ENCODE measurements around the gene R3HDML. TPM values are rescaled to one million over a fixed set of nuclear protein-coding genes. Genes with fewer than 3 reads are reported as not detected.

R3HDML gene
- total RNA-seq, 2 experiments from 2014 or later = not detected

- Histone ChIP-seq H3K27ac (ENCODE audit: low read depth in 1 of 2, low read length in 2 of 2) (no peak overlapping the region), H3K36me3 (ENCODE audit: insufficient read depth, low read length) (no peaks in the 10 kb centered on the region), H3K4me1 (ENCODE audit: insufficient read depth, low read length) (no peaks in the 10 kb centered on the region), H3K27me3 (ENCODE audit: control insufficient read depth in 1 of 2, insufficient read depth in 2 of 2, low read length in 2 of 2) (no peaks in the 10 kb centered on the region), H3K4me3 (ENCODE audit: low read length) (no peak overlapping the region), H3K9me3 (ENCODE audit: control insufficient read depth in 1 of 2, insufficient read depth in 1 of 2, low read length in 2 of 2) (no peaks in the 10 kb centered on the region)
- POLR2A ChIA-PET = interaction anchor here (0.7 kb wide), 1 partner anchor 141 kb away, joined by 3 read pairs; no protein-coding TSS in a partner anchor
- Mint-ChIP-seq H3K27ac (no peak overlapping the region), H3K9me3 (no peaks in the 10 kb centered on the region), H3K27me3 (peaks cover 5% of the 10 kb centered on the region), H3K4me1 (ENCODE audit: low read depth) (no peaks in the 10 kb centered on the region), H3K4me3 (no peak overlapping the region), H3K36me3 (ENCODE audit: low read depth) (no peaks in the 10 kb centered on the region)
- no peak for TF ChIP-seq CTCF (IDR thresholded peaks at IDR 0.05)
- intact Hi-C loops (cut with DNase I, micrococcal nuclease) = no loop called here
- CTCF ChIA-PET = interaction anchor here (1.4 kb wide), 1 partner anchor 215 kb away, joined by 3 read pairs; no protein-coding TSS in a partner anchor
- ATAC-seq (ENCODE audit: poor library complexity) (no peak), DNase-seq (no peak)
Measured at GRCh38 chr20:44395461-44396340, 58.9 kb downstream of the R3HDML start.

GRCh38 chr20:44396369-44397130 is 59.7 kb downstream of the R3HDML start:
- CTCF ChIA-PET = interaction anchor here (1.4 kb wide), 1 partner anchor 214 kb away, joined by 3 read pairs; no protein-coding TSS in a partner anchor
- no peak overlapping the region for H3K27ac Mint-ChIP-seq
- no peaks in the 10 kb centered on the region for H3K27me3 ChIP-seq (ENCODE audit: control insufficient read depth in 1 of 2, insufficient read depth in 2 of 2, low read length in 2 of 2)
- DNase-seq = no peak
- H3K4me1 Mint-ChIP-seq (ENCODE audit: low read depth) = no peaks in the 10 kb centered on the region
- no peak overlapping the region for H3K4me3 ChIP-seq (ENCODE audit: low read length)
- no peak overlapping the region for H3K4me3 Mint-ChIP-seq
- no peaks in the 10 kb centered on the region for H3K4me1 ChIP-seq (ENCODE audit: insufficient read depth, low read length)
- intact Hi-C loops (cut with DNase I, micrococcal nuclease) = no loop called here
- no peak overlapping the region for H3K27ac ChIP-seq (ENCODE audit: low read depth in 1 of 2, low read length in 2 of 2)
- H3K36me3 ChIP-seq (ENCODE audit: insufficient read depth, low read length) = no peaks in the 10 kb centered on the region
- POLR2A ChIA-PET = no interaction called here
- ATAC-seq (ENCODE audit: poor library complexity) = no peak
- H3K9me3 ChIP-seq (ENCODE audit: control insufficient read depth in 1 of 2, insufficient read depth in 1 of 2, low read length in 2 of 2) = no peaks in the 10 kb centered on the region
- no peaks in the 10 kb centered on the region for H3K9me3 Mint-ChIP-seq
- peaks cover 5% of the 10 kb centered on the region for H3K27me3 Mint-ChIP-seq
- no peak for TF ChIP-seq CTCF (IDR thresholded peaks at IDR 0.05)
- H3K36me3 Mint-ChIP-seq (ENCODE audit: low read depth) = no peaks in the 10 kb centered on the region

- no peak for DNase-seq
- Mint-ChIP-seq H3K36me3 (ENCODE audit: low read depth) (no peaks in the 10 kb centered on the region), H3K27ac (no peak overlapping the region), H3K4me3 (no peak overlapping the region), H3K27me3 (peaks cover 10% of the 10 kb centered on the region), H3K4me1 (ENCODE audit: low read depth) (no peaks in the 10 kb centered on the region), H3K9me3 (no peaks in the 10 kb centered on the region)
- Histone ChIP-seq H3K36me3 (ENCODE audit: insufficient read depth, low read length) (no peaks in the 10 kb centered on the region), H3K4me1 (ENCODE audit: insufficient read depth, low read length) (no peaks in the 10 kb centered on the region), H3K9me3 (ENCODE audit: control insufficient read depth in 1 of 2, insufficient read depth in 1 of 2, low read length in 2 of 2) (no peaks in the 10 kb centered on the region), H3K27me3 (ENCODE audit: control insufficient read depth in 1 of 2, insufficient read depth in 2 of 2, low read length in 2 of 2) (no peaks in the 10 kb centered on the region), H3K4me3 (ENCODE audit: low read length) (no peak overlapping the region), H3K27ac (ENCODE audit: low read depth in 1 of 2, low read length in 2 of 2) (no peak overlapping the region)
- intact Hi-C loops (cut with DNase I, micrococcal nuclease) = no loop called here
- ChIA-PET CTCF (no interaction called here), POLR2A (no interaction called here)
- no peak for ATAC-seq (ENCODE audit: poor library complexity)
- TF ChIP-seq CTCF (IDR thresholded peaks at IDR 0.05) = no peak
Measured at GRCh38 chr20:44398335-44398734, 61.5 kb downstream of the R3HDML start.

All from CD4-positive, alpha-beta T cell (primary cell).